Astrocyte (in vitro differentiated cells and primary cell): ENCODE measurements around the gene ZNF213. TPM values are rescaled to one million over a fixed set of nuclear protein-coding genes. Genes with fewer than 3 reads are reported as not detected.
A peak's percentile ranks its signal among the peaks of the same experiment; 100 is the strongest.

Experiments used
- DNase-seq: peaks from one replicate; pipeline ENCODE4 v3.0.0-alpha.2; 2010; ENCODE audit warnings: low read depth
- FAIRE-seq: peaks from 2 replicates; lab custom pipeline; 2011; peaks lifted over from hg19 to GRCh38; lab: Jason Lieb, UNC
- H2AFZ ChIP-seq: 2 replicates; pipeline ENCODE4 v1.6.0; 2012; ENCODE audit warnings: low read depth, low read length, inconsistent platforms
- H3K27ac ChIP-seq: 2 replicates; pipeline ENCODE4 v1.5.1; 2011; ENCODE audit warnings: low read depth, low read length, inconsistent platforms
- H3K27me3 ChIP-seq: 2 replicates; pipeline ENCODE4 v1.6.0; 2011; ENCODE audit warnings: low read length, inconsistent platforms; ENCODE audit not compliant: insufficient read depth
- H3K36me3 ChIP-seq: 2 replicates; pipeline ENCODE4 v1.5.1; 2011; ENCODE audit warnings: low read length, inconsistent platforms; ENCODE audit not compliant: insufficient read depth
- H3K4me1 ChIP-seq: 2 replicates; pipeline ENCODE4 v1.5.1; 2011; ENCODE audit warnings: low read length, inconsistent platforms; ENCODE audit not compliant: insufficient read depth
- H3K4me2 ChIP-seq: 2 replicates; pipeline ENCODE4 v1.6.0; 2012; ENCODE audit warnings: low read length, inconsistent platforms
- H3K4me3 ChIP-seq: 2 replicates; pipeline ENCODE4 v1.5.1; 2011; ENCODE audit warnings: low read depth, mild to moderate bottlenecking, low read length, inconsistent platforms; ENCODE audit not compliant: insufficient read depth
- H3K79me2 ChIP-seq: 2 replicates; pipeline ENCODE4 v1.6.0; 2012; ENCODE audit warnings: mild to moderate bottlenecking, low read length, inconsistent platforms; ENCODE audit not compliant: insufficient read depth
- H3K9ac ChIP-seq: 2 replicates; pipeline ENCODE4 v1.6.0; 2012; ENCODE audit warnings: mild to moderate bottlenecking, low read length, inconsistent platforms
- H3K9me3 ChIP-seq: 2 replicates; pipeline ENCODE4 v1.5.1; 2012; ENCODE audit warnings: low read depth, mild to moderate bottlenecking, low read length, inconsistent platforms; ENCODE audit not compliant: insufficient read depth
- H4K20me1 ChIP-seq: 2 replicates; pipeline ENCODE4 v1.6.0; 2012; ENCODE audit warnings: low read length, inconsistent platforms; ENCODE audit not compliant: insufficient read depth
- H3K27ac Mint-ChIP-seq: one replicate; pipeline ENCODE4 v1.8.0; 2021; ENCODE audit warnings: mild to moderate bottlenecking, mixed read lengths; ENCODE audit not compliant: unreplicated experiment
- H3K27me3 Mint-ChIP-seq: one replicate; pipeline ENCODE4 v1.8.0; 2021; ENCODE audit warnings: low read depth, mixed read lengths; ENCODE audit not compliant: unreplicated experiment
- H3K36me3 Mint-ChIP-seq: one replicate; pipeline ENCODE4 v1.8.0; 2021; ENCODE audit warnings: low read depth, mixed read lengths; ENCODE audit not compliant: unreplicated experiment
- H3K4me1 Mint-ChIP-seq: one replicate; pipeline ENCODE4 v1.8.0; 2021; ENCODE audit warnings: low read depth, mixed read lengths; ENCODE audit not compliant: unreplicated experiment
- H3K4me3 Mint-ChIP-seq: one replicate; pipeline ENCODE4 v1.8.0; 2021; ENCODE audit warnings: mild to moderate bottlenecking, moderate library complexity, mixed read lengths; ENCODE audit not compliant: unreplicated experiment
- H3K9me3 Mint-ChIP-seq: one replicate; pipeline ENCODE4 v1.8.0; 2021; ENCODE audit warnings: mild to moderate bottlenecking, mixed read lengths; ENCODE audit not compliant: unreplicated experiment
- CTCF ChIP-seq: IDR thresholded peaks from 2 replicates; pipeline ENCODE4 v1.5.1; 2011; ENCODE audit warnings: low read depth, mild to moderate bottlenecking, inconsistent platforms, low read length, moderate library complexity; ENCODE audit not compliant: insufficient read depth
- EZH2 ChIP-seq: IDR thresholded peaks from 2 replicates; pipeline ENCODE4 v1.6.1; 2012; ENCODE audit warnings: mild to moderate bottlenecking, low read length, inconsistent platforms; ENCODE audit not compliant: insufficient read depth
- total RNA-seq: library from RNA; stranded (reverse); gene quantifications from 2 replicates; pipeline ENCODE4 v1.2.1, GENCODE V29; 2021

Gene ZNF213
- total RNA-seq, 1 donor from 2014 or later: 12.0 TPM

- H3K27me3 ChIP-seq: no peaks in the 10 kb centered on the region
- Mint-ChIP-seq H3K4me1 (peaks cover 11% of the 10 kb centered on the region), H3K9me3 (no peaks in the 10 kb centered on the region), H3K27ac (peak within 1 kb of the TSS; percentile 77), H3K27me3 (no peaks in the 10 kb centered on the region), H3K36me3 (peaks cover 2% of the 10 kb centered on the region), H3K4me3 (peak within 1 kb of the TSS; percentile 95)
- peak; percentile 57 for DNase-seq
- no peak within 1 kb of the TSS for H3K27ac ChIP-seq
- peaks cover 12% of the 10 kb centered on the region for H4K20me1 ChIP-seq
- H3K4me2 ChIP-seq: peak within 1 kb of the TSS; percentile 99
- H2AFZ ChIP-seq: peak within 1 kb of the TSS; percentile 72
- H3K36me3 ChIP-seq: peaks cover 3% of the 10 kb centered on the region
- H3K4me1 ChIP-seq: peaks cover 16% of the 10 kb centered on the region
- FAIRE-seq: no peak
- peak within 1 kb of the TSS; percentile 89 for H3K9ac ChIP-seq
- no peak for TF ChIP-seq EZH2
- TF ChIP-seq CTCF: no peak
- peak within 1 kb of the TSS; percentile 82 for H3K4me3 ChIP-seq
- H3K9me3 ChIP-seq: no peaks in the 10 kb centered on the region
- peaks cover 22% of the 10 kb centered on the region for H3K79me2 ChIP-seq
Observed at GRCh38 chr16:3112058-3112880, 22.6 kb upstream of the ZNF213 start, which contains the start of gene ZNF205. ZNF205 (plus strand) TSS chr16:3112586; CDS start chr16:3113431, 845 bp downstream.

DNA sequence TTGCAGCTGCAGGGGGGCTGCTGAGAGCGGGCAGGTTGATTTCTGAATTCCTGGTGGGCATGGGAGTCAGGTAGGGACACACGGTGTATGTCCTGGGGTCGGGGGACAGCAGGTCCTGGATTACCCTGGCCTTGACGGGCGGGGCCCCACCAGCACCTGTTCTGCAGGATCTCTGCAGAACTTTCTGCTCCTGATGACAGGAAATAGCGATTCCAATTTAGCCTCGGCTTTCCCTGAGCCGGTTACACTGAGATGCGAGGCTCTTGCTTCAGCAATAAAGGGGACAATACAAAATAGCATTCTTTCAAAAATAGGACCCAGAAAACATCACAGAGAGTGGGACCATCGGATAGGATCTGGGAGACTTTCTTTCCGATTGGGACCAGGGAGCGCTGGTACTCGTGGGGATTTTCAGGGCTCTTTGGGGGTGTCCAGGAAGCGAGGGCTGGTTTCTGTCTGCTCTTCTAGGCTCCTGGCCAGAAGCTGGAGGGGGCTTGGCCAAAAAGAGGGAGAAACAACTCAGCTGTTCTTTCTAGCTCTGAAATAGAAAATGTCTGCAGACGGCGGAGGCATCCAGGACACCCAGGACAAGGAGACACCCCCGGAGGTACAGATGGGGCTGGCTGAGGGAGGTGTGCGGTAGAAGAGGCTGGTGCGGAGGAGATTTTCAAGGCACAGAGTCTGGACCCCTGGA is 21.8 kb upstream of the ZNF213 start:
- H3K36me3 ChIP-seq: peaks cover 3% of the 10 kb centered on the region
- no peak overlapping the region for H3K27ac ChIP-seq
- peak overlapping the region; percentile 82 for H3K4me3 ChIP-seq
- DNase-seq (no peak), FAIRE-seq (no peak)
- peaks cover 12% of the 10 kb centered on the region for H4K20me1 ChIP-seq
- peaks cover 22% of the 10 kb centered on the region for H3K79me2 ChIP-seq
- peak overlapping the region; percentile 72 for H2AFZ ChIP-seq
- Mint-ChIP-seq H3K27ac (peak overlapping the region; percentile 77), H3K9me3 (no peaks in the 10 kb centered on the region), H3K27me3 (no peaks in the 10 kb centered on the region), H3K4me1 (peaks cover 11% of the 10 kb centered on the region), H3K36me3 (peaks cover 2% of the 10 kb centered on the region), H3K4me3 (peak overlapping the region; percentile 95)
- H3K9ac ChIP-seq: peak overlapping the region; percentile 89
- TF ChIP-seq EZH2 (no peak), CTCF (no peak)
- H3K4me1 ChIP-seq: peaks cover 16% of the 10 kb centered on the region
- H3K4me2 ChIP-seq: peak overlapping the region; percentile 99
- H3K27me3 ChIP-seq: no peaks in the 10 kb centered on the region
- H3K9me3 ChIP-seq: no peaks in the 10 kb centered on the region
